Stimulated activated naive CD4-positive, alpha-beta T cell (primary cell): Measurements from ENCODE around the gene TLE5.
"Not testable (repeated sequence)": the region's sequence is repeated elsewhere in the genome, so short reads cannot be mapped to it uniquely, and the experiment has no call there.

Experiments used
- DNase-seq, 6 experiments: peaks; one replicate each; lab custom pipeline; 2025; lab: John Stamatoyannopoulos, UW

TLE5 gene

DNA sequence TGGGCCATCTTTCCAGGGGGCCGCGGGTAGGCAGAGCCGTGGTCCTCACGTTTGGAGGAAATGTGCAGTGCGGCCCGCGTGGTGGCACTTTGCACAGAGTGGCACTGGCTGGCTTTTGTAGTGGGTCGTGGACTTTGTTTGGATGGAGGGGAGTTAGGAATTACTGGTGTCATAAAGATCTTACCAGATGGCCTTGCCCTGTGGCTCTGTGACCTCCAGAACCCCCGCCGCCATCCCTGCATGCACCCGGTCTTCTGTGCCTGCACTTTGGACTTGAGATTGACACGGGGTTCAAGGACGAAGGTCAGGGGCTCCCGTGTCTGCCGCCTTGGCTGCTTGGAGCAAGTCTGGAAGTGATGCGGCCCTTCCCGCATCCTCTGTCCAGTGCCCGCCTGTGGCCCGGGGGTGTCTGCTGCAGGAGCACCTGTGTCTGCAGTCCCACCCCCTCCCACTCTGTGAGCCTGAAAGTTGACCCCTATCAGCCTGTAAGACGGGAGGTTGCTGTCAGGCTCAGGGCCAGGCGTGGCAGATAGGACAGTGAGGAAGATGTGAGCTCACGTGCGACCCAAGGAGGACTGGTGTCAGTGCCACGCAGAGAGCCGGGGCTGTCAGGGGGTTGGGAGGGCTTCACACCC lies 34.1 kb upstream of the TLE5 start:
- no peak for DNase-seq

DNA sequence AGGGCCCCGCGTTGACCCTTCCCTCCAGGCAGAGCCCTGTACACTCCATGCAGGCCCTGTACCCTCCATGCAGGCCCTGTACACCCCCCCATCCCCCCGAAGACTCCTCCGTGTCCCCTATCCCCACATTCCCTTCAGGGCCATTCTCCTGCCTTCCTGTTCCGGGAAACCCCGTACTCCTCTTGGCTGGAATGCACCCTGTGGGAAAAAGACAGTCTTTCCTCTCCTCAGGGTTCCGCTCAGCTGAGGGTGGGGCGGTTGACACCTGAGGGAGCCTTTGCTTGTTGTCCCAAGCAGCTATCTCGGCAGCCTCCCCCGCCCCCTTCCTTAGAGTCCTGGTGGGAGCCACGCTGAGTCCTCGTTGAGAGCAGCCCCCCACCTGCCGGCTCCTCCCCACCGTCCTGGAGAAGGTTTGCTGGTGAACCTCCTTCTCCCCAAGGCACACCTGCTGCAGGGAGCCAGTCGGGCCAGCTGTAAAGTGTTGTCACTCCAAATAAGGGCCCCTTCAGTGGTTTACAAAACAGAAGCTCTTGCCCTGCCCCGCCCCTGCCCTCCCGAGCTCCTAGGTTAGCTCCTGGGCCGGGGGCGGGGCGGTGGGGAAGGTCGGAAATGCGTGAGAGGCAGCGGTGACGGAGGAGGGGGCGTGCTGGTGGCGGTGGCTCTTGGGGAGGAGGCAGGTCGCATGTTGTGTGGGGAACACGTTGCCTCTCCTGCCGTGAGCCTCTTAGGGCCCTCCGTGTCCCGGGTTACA lies 33.3 kb upstream of the TLE5 start:
- peak; percentile 79 to 85 (median 82) for DNase-seq

DNA sequence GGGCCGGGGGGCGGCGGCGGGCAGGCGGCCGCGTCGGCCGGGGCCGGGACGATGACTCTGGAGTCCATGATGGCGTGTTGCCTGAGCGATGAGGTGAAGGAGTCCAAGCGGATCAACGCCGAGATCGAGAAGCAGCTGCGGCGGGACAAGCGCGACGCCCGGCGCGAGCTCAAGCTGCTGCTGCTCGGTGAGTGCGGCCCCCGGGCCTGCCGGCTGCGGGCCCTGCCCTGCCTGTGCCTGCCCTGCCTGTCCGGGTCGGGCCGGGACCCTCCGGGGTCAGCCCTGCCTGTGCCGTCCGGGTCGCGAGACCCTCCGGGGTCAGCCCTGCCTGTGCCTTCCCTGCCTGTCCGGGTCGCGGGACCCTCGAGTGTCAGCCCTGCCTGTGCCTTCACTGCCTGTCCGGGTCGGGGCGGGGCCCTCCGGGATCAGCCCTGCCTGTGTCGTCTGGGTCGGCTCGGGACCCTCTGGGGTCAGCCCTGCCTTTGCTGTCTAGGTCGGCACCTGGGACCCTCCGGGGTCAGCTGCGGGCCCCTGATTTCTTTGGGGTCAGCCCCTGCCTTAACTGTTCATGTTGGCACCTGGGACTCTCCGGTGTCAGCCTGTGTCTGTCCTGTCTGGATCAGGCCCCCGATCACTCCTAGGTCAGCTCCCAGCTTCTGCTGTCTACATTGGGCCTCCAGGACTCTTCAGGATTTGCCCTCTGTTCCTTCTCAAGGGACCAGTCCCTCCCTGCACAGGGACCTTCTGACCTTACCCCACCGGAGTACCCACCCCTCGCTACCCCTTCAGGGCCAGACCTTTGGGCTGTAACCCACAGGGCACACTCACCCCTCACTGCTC lies 32.5 kb upstream of the TLE5 start:
- peak in 4 of 6 experiments; percentile 12 to 62 (median 18) for DNase-seq

DNA sequence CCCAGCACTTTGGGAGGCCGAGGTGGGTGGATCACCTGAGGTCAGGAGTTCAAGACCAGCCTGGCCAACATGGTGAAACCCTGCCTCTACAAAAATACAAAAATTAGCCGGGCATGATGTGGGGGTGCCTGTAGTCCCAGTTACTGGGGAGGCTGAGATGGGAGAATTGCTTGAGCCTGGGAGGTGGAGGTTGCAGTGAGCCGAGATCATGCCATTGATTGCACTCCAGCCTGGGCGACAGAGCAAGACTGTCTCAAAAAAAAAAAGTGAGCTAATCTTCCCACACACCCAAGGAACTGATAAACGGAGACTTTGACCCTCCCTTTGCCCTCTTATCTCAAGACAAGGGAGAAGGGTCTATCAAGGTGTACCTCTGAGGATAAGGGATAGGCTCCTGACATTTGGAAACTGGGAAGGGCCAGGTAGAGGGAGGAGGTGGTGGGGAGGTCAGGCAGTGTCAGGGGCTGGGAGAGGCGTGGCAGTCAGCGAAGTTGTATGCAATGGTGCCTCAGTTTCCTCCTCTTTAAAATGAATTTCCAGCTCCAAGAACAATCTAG lies 27.1 kb upstream of the TLE5 start:
- not testable (repeated sequence) for DNase-seq

DNA sequence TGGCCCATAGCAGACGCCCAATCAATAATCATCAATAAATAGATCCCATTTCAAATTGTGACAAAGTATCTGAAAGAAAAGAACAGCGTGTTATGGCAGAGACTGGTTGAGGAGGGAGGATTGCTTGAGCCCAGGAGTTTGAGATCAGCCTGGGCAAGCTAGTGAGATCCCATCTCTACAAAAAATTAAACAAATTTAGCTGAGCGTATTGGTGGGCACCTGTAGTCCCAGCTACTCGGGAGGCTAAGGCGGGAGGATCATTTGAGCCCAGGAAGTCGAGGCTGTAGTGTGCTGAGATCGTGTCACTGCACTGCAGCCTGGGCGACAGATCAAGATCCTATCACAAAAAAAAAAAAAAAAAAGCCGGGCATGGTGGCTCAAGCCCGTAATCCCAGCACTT lies 25.5 kb upstream of the TLE5 start:
- no peak for DNase-seq

DNA sequence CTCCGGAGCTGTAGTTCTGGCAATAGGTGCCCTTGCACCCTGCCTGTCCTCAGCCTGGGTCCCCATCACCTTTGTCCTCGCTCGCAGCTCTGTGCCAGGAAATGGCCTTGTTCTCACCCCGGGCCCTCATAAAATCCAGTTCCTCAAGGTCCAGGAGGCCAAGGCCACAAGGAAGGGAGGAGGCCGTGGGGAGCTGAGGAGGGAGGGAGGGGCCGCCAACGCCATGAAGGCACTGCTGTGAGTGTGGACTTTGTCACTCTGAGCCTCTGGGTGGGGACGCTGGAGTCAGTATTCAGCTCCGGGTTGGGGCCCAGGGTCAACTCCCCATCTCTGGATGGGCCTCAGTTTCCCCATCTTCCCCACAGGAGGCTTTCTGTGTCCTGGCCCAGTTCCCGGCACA lies 22.6 kb upstream of the TLE5 start:
- DNase-seq, result no peak

DNA sequence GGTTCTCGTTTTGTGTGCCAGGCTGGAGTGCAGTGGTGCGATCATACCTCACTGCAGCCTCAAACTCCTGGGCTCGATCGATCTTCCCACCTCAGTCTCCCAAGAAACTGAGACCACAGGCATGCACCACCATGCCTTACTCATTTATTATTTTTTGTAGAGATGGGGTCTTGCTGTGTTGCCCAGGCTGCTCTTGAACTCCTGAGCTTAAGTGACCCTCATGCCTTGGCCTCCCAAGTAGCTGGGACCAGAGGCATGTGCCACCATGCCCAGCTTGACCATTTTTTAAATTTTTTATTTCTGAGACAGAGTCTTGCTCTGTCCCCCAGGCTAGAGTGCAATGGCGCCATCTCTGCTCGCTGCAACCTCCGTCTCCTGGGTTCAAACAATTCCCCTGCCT lies 21.7 kb upstream of the TLE5 start:
- DNase-seq, result no peak

DNA sequence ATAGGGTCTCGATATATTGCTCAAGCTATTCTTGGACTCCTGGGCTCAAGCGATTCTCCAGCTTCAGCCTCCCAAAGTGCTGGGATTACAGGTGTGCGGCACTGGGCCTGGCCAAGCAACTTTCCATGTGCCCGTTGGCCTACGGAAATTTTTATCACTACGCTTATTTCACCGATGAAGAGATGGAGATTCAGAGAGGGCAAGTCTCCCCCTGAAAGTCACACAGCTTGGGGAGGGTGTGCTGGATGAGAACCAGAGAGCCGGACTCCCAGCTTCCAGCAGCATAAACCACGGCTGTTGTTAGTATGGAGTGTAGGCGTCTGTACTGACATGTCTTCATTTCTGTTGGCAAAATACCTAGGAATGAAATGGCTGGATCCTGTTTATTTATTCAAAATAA lies 20.0 kb upstream of the TLE5 start:
- DNase-seq, result no peak

DNA sequence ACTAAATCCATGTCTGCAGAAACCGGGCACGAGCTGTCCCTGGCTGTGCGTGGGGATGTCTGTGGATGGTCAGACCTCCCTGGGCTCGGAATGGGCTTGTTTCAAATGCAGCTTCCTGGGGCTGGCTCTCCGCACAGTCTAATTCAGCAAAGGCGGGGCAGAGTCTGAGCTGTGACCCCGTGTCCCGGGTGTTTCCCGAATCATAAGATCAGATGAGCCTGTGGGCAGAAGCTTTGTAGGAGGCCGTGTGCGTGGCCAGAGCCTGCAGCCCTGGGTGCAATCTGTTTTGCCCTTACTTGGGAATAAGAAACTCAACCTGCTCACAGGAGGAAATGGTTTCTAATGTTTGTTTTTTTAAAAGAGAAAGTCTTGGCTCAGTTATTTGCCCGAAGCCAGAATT lies 18.0 kb upstream of the TLE5 start:
- DNase-seq, result no peak

DNA sequence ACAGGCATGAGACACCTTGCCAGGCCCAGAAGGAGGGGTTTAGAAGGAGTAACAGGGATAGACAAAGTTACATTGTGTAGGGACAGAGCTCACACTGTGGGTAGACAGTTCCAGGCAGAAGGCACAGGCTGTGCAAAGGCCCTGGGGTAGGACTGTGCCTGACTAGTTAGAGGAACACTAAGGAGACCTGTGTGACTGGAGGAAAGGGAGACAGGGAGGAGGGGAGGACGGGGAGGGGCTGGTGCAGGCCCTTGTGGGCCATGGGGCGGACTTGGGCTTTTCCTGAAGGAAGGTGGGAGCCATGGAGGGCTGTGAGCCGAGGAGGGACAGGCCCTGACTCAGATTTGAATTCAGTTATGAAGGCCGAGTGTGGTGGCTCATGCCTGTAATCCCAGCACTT lies 17.3 kb upstream of the TLE5 start:
- no peak for DNase-seq

DNA sequence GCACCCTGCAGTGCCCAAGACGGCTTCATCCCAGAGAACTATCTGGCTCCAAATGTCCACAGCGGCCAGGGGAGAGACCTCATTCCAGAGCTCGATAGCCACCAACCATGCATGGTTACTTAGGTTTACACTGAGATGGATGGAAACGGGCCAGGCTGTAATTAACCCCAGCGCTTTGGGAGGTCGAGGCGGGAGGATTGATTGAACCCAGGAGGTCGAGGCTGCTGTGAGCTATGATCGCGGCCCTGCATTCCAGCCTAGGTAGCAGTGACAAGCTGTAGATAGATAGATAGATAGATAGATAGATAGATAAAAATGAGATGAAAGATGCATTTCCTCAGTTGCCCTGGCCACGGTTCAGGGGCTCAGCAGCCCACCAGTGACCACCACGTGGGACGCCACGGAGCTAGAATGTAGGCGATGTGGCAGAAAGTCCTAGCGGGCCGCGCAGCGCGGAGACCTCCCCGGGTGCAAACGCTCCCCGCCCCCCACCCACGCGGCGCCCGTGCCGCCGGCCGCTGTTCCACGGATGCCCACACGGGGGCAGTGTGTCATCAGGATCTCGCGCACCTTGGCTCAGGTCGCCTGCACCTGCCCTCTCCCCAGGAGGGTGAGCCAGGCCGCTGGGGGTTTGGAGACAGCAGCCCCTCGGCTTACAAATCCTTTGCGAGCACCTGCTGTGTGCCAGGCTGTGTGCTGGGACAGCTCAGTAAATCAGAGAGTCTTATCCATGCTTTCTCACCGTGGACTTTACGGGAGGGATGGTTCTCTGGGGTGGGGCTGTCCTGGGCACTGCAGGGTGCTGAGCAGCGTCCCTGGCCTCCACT lies 13.5 kb upstream of the TLE5 start:
- DNase-seq, result peak; percentile 27 to 83 (median 72)

DNA sequence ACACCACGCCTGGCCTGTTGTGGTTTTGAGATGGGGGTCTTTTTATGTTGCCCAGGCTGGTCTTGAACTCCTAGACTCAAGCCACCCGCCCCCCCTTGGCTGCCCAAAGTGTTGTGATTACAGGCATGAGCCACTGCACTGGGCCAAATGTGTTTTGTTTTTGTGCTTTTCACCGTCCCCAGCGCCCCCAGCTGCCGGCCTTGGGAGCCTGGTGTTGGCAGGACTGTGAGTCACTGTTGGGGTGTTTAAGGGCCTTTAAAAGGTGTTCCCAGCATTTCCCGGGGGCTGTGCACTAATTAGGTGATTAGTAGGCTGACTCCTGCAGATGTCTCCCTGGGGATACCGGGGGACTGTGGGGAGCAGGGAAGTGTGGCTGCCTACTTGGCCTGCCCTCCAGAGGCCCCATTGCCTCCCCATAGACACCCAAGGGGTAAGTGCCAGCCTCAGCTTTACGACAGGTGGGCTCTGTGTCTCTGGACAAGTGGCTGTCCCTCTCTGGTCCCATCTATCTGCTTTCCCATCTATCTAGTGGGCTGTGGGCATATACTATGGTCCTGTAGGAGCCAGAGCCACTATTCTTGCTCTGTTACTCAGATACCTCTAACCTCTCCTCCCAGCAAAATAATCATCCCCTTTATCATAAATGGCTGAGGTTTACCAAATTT lies 11.8 kb upstream of the TLE5 start:
- DNase-seq, result no peak

DNA sequence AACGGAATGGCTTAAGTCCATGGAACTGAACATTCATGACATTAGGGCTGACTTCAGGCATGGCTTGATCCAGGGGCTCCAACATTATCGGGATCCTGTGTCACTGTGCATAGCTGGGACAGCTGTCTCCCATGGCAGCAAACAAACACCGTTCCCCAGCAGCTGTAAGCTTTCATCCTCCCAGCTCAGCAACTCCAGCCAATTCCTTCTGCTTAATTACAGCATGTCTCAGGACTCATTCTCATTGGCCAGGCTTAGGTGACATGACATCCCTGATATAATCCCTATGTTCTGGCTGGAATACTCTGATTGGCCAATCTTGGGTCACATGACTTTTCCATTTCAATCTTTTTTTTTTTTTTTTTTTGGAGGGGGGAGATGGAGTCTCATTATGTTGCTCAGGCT lies 10.9 kb upstream of the TLE5 start:
- DNase-seq, result no peak

DNA sequence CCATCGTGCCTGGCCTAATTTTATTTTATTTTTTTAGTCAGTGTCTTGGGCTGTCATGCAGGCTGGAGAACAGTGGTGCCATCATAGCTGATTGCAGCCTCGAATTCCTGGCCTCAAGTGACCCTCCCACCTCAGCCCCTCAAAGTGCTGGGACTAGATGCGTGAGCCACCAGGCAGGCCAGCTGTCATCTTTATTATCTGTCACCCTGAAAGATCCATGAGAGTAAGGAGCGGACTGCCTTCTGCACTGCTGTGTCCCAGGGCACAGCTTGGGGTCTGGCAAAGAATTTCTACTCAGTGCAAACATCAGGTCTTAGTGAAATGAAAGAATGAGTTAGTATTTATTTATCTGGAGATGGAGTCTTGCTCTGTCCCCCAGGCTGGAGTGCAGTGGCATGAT lies 9.5 kb upstream of the TLE5 start:
- no peak for DNase-seq

DNA sequence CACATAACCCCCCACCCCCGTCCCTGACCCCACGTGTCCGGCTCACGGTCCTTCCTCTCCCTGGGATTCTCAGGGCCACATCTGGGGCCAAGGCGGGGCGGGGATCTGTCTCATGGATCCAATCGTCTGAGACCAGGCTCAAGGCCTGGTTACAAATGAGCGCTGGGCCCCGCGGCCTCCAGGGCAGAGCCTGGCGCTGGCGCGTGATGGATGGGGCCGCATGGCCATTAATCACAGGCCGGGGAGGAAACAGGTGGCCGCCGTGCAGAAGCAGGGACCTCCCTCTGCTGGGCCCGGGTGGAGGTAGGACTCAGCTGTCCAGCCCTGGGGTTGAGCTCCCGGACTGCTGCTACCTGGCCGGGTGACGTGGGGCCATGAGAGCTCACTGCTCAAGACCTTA lies 5.8 kb upstream of the TLE5 start:
- no peak for DNase-seq

DNA sequence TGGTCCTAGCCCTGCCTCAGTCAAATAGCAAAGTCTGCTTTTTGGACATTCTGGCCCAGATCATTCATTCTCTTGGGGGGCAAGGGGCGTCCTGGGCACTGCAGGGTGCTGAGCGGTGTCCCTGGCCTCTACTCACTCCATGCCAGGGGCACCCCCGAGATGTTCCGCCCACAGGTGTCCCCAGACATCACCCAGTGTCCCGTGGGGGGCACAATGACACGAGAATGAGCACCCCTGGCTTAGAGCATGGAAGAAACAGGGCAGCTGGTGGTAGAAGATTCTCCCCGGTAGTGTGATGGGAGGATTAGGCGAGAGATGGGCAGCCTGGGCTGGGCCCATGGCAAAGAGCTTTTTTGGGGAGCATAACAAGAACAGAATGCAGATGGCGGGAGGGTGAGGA lies 5.3 kb upstream of the TLE5 start:
- DNase-seq, result no peak

DNA sequence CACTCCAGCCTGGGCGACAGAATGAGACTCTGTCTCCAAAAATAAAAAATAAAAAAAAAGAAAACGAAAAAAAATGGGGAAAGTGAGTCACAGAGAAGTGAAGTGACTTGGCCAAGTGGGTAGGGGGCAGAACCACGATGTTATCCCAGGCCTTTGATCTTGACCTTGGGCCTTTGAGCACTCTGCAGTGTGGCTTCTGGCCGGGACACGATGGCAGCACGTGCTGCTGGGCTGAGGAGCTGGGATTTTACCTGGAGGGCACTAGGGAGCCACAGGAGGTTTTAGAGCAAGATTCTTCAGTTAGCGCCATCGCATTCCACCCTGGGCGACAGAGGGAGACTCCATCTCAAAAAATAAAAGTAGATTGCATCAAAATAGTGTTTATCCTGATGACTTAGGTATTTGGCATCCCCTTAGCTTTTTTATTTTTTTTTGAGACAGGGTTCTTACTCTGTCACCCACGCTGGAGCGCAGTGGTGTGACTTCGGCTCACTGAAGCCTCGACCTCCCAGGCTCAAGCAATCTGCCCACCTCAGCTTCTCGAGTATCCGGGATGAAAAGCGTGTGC lies 4.3 kb upstream of the TLE5 start:
- no peak for DNase-seq

DNA sequence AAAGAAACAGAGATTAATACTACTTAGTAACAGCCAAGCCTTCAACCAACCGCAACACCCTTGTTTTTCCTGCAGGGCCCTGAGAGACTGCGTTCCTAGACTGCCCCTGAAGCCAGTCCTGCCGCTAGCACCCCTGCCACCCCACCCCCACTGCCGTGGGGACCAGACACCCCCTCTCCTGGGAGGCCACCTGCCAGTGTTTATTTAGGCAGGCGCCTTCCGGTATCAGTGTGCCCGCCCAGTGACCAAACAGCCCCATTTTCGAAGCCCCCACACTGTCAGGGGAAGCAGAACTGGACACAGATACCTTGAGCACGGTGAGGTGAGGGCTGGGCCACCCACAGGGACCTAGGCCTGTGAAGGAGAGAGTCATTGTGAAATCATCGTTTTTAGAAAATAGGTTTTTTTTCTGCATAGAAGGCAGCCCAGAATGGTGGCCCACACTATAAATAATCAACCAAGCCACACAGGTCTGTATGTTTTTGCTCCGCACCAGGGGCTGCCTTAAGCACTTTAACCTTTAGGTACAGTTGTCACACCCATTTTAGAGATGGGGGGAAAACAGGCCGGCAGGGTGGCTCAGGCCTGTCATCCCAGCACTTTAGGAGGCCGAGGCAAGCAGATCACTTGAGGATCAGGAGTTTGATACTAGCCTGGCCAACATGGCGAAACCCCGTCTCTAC lies 3.5 kb upstream of the TLE5 start:
- no peak for DNase-seq

DNA sequence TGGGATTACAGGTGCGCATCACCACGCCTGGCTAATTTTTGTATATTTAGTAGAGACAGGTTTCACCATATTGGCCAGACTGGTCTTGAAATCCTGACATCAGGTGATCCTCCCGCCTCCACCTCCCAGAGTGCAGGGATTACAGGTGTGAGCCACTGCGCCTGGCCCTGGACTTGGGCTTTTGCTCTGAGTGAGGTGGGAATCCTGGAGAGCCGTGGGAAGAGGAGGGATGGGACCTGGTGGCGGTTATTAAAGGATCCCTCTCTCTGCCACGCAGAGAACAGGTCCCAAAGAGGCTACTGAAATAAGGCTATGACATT lies 1.7 kb upstream of the TLE5 start:
- DNase-seq, result no peak
